SK-N-MC (cell line): ENCODE data around the gene JUN.

Experiments used
- EZH2 ChIP-seq: fragments of 200-600 bp; sonication (generic); IDR thresholded peaks from one replicate; pipeline ENCODE4 v1.6.1; 2017; ENCODE audit warnings: antibody characterized with exemption
- FOXP2 ChIP-seq: optimal IDR thresholded peaks from 2 replicates; pipeline ENCODE3; 2011; ENCODE audit warnings: mild to moderate bottlenecking, moderate library complexity; ENCODE audit not compliant: insufficient read depth; ENCODE audit errors: extremely low read length, control extremely low read depth
- POLR2AphosphoS5 ChIP-seq: IDR thresholded peaks from 2 replicates; pipeline ENCODE4 v1.6.1; 2012; ENCODE audit warnings: mild to moderate bottlenecking, low read depth, low read length, borderline replicate concordance

DNA sequence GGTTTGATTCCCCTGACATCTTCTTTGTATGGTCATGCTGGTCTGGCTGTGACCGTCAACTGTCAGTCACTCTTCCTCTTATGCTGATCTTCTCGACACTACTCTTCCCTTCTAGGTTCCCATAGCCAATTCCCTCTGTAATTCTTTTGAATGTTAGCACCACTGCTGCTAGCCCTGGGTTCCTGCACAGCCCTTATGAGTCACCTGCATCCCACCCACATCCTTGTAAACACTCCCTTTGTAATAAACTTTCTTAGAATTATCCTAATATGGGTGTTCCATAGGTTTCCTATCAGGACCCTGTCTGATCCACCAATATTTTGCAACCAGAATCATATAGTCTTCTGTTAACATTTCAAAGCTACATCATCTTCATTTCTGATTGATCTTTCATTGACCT lies 37.1 kb downstream of the JUN start:
- no peak for TF ChIP-seq EZH2
- TF ChIP-seq POLR2AphosphoS5: no peak
- no peak for TF ChIP-seq FOXP2
